K562 (cell line): ENCODE results near the gene MDP1. TPM values are rescaled to one million over a fixed set of nuclear protein-coding genes. Genes with fewer than 3 reads are reported as not detected.
A peak's percentile ranks its signal among the peaks of the same experiment; 100 is the strongest.

ENCODE experiments used
- BRF2 ChIP-seq: IDR thresholded peaks from 3 replicates; pipeline ENCODE4 v1.6.1; 2011; ENCODE audit warnings: borderline replicate concordance, mild to moderate bottlenecking; ENCODE audit not compliant: insufficient read length, insufficient read depth
- CC2D1A ChIP-seq: fragments of 450-650 bp; IDR thresholded peaks from 2 replicates; pipeline ENCODE4 v1.6.1; 2017; ENCODE audit warnings: mild to moderate bottlenecking
- ETV6 ChIP-seq, 3 experiments: fragments of 150-350 bp in 1 of 3; sonication (generic) in 1 of 3; formaldehyde crosslinking in 1 of 3; IDR thresholded peaks; 2 replicates each; pipeline versions ENCODE4 v1.6.1 to v1.8.0; 2014 to 2022; ENCODE audit warnings: borderline replicate concordance in 2 of 3, low read depth in 2 of 3, antibody characterized with exemption in 1 of 3, low read length in 1 of 3, mild to moderate bottlenecking in 1 of 3, missing genetic modification reagents in 1 of 3
- HDAC2 ChIP-seq: fragments of 450-650 bp; IDR thresholded peaks from 2 replicates; pipeline ENCODE4 v1.6.1; 2016; ENCODE audit warnings: mild to moderate bottlenecking
- HDAC8 ChIP-seq: fragments of 450-650 bp; IDR thresholded peaks from 2 replicates; pipeline ENCODE4 v1.6.1; 2016; ENCODE audit warnings: mild to moderate bottlenecking, missing genetic modification characterization, moderate library complexity, missing compliant biosample characterization
- HSF4 ChIP-seq: fragments of 250-450 bp; sonication (Bioruptor Pico); IDR thresholded peaks from 2 replicates; pipeline ENCODE4 v2.1.2; 2022; ENCODE audit warnings: mild to moderate bottlenecking, moderate library complexity, borderline replicate concordance
- KLF6 ChIP-seq: fragments of 250-450 bp; sonication (Bioruptor Pico); IDR thresholded peaks from 2 replicates; pipeline ENCODE4 v1.4.0; 2020; ENCODE audit warnings: mild to moderate bottlenecking, moderate library complexity, borderline replicate concordance
- MAX ChIP-seq: sonication (generic); formaldehyde crosslinking; IDR thresholded peaks from 2 replicates; pipeline ENCODE4 v1.9.0; 2022; ENCODE audit warnings: mild to moderate bottlenecking, missing genetic modification reagents
- NCOA6 ChIP-seq: fragments of 450-650 bp; IDR thresholded peaks from 2 replicates; pipeline ENCODE4 v1.6.1; 2017; ENCODE audit warnings: mild to moderate bottlenecking
- PHF21A ChIP-seq: fragments of 450-650 bp; IDR thresholded peaks from 2 replicates; pipeline ENCODE4 v1.6.1; 2017; ENCODE audit warnings: low read depth, borderline replicate concordance
- POLR2AphosphoS2 ChIP-seq: IDR thresholded peaks from 2 replicates; pipeline ENCODE4 v1.6.1; 2012; ENCODE audit warnings: low read length, improper control_type of control experiment
- SIX5 ChIP-seq, 2 experiments: IDR thresholded peaks; 2 replicates each; pipeline ENCODE4 v1.6.1; 2011; ENCODE audit warnings: low read length in 2 of 2, borderline replicate concordance in 1 of 2, low read depth in 1 of 2, mild to moderate bottlenecking in 1 of 2, moderate library complexity in 1 of 2; ENCODE audit not compliant: insufficient read depth in 1 of 2
- TSC22D4 ChIP-seq: fragments of 450-650 bp; IDR thresholded peaks from 2 replicates; pipeline ENCODE4 v1.6.1; 2016; ENCODE audit warnings: missing genetic modification characterization, missing biosample characterization, control low read depth
- ZBTB26 ChIP-seq: fragments of 450-650 bp; formaldehyde crosslinking; IDR thresholded peaks from 2 replicates; pipeline ENCODE4 v1.4.0; 2022; ENCODE audit warnings: missing genetic modification characterization
- ZBTB7A ChIP-seq: IDR thresholded peaks from 2 replicates; pipeline ENCODE4 v1.6.1; 2011; ENCODE audit warnings: low read depth, mild to moderate bottlenecking, low read length, moderate library complexity, borderline replicate concordance; ENCODE audit not compliant: control insufficient read depth
- ZNF324 ChIP-seq: fragments of 250-450 bp; sonication (Bioruptor Pico); IDR thresholded peaks from 2 replicates; pipeline ENCODE4 v1.4.0; 2020; ENCODE audit warnings: mild to moderate bottlenecking
- ZNF347 ChIP-seq: fragments of 450-650 bp; formaldehyde crosslinking; IDR thresholded peaks from 2 replicates; pipeline ENCODE4 v1.4.0; 2020; ENCODE audit warnings: low read depth, mild to moderate bottlenecking, moderate library complexity
- ZNF398 ChIP-seq: fragments of 250-450 bp; sonication (Bioruptor Pico); IDR thresholded peaks from 2 replicates; pipeline ENCODE4 v1.8.0; 2021; ENCODE audit warnings: moderate library complexity, mild to moderate bottlenecking, inconsistent platforms
- ZNF507 ChIP-seq: conservative IDR thresholded peaks from 2 replicates; pipeline ENCODE4 v1.6.1; 2017; ENCODE audit warnings: missing genetic modification characterization, missing compliant biosample characterization
- ZNF740 ChIP-seq, 3 experiments: fragments of 200-800 bp in 1 of 3; sonication (Bioruptor generic) in 1 of 3; sonication (generic) in 1 of 3; formaldehyde crosslinking in 1 of 3; IDR thresholded peaks; 2 replicates each; pipeline versions ENCODE4 v1.6.1 to v1.8.0; 2016 to 2022; ENCODE audit warnings: mild to moderate bottlenecking in 2 of 3, missing compliant biosample characterization in 2 of 3, missing genetic modification characterization in 2 of 3, missing genetic modification reagents in 1 of 3
- polyA plus RNA-seq, 8 experiments: library from polyadenylated mRNA; depleted of rRNA in 4 of 8; stranded (reverse) in 5 of 8; unstranded in 3 of 8; fragments of >200 nt; fragmentation: Nextera tagmentation in 2 of 8; fragmentation: Illumina TruSeq in 1 of 8; extraction: Ambion mirVana in 2 of 8; extraction: Trizol in 1 of 8; gene quantifications; 2 replicates each; pipeline versions ENCODE4 v1.2.1 to v1.2.3, GENCODE V29; 2011 to 2014; ENCODE audit warnings: inconsistent platforms in 1 of 8, missing spikeins in 1 of 8
- total RNA-seq, 7 experiments: library from RNA; depleted of rRNA in 6 of 7; stranded (reverse); fragments of >200 nt in 6 of 7; fragmentation: Illumina TruSeq in 2 of 7; extraction: Trizol in 2 of 7; gene quantifications; 2 replicates each; pipeline versions ENCODE4 v1.2.1 to v1.2.3, GENCODE V29; 2011 to 2021; ENCODE audit warnings: low replicate concordance in 1 of 7

Gene MDP1
- total and polyA plus RNA-seq, 9 of the 15 experiments (the other 6 are each of a cell fraction or from before 2014, with no cell fraction given) = 2.7 to 29.6 (median 11.0) TPM

GRCh38 chr14:24195186-24196070 is 20.4 kb downstream of the MDP1 start, which contains the start of gene TM9SF1 (continued):
- no peak for TF ChIP-seq PHF21A
- no peak for TF ChIP-seq HSF4
- no peak for TF ChIP-seq HDAC8 (tag)
- TF ChIP-seq ZBTB26 (CRISPR knock-in tag) = 0 out of 2 replicates have a peak, but pooled peaks have one; percentile 8
- TF ChIP-seq MAX (CRISPR knock-in tag) = peak; percentile 97
- no peak for TF ChIP-seq TSC22D4 (tag)
- no peak for TF ChIP-seq ZNF507 (tag)
- no peak for TF ChIP-seq BRF2
- no peak for TF ChIP-seq ZNF347 (CRISPR knock-in tag)
- no peak for TF ChIP-seq ZBTB7A
- TF ChIP-seq ZNF324 = no peak
- TF ChIP-seq SIX5 (IDR thresholded peaks at IDR 0.05; ENCODE audit: borderline replicate concordance in 1 of 2, insufficient read depth in 1 of 2, low read depth in 1 of 2, low read length in 2 of 2) = peak; percentile 34 to 41; a peak in 3 of 4 replicates
- TF ChIP-seq HDAC2 = no peak
- peak; percentile 35; the same call in 1 of the 2 replicates for TF ChIP-seq NCOA6
- TF ChIP-seq ZNF398 (CRISPR knock-in tag) = no peak
- no peak for TF ChIP-seq ETV6 (IDR thresholded peaks at IDR 0.05; ENCODE audit: borderline replicate concordance in 1 of 2, low read depth in 2 of 2, low read length in 1 of 2)
- no peak for TF ChIP-seq ETV6 (CRISPR knock-in tag; IDR thresholded peaks at IDR 0.05; ENCODE audit: borderline replicate concordance)
- TF ChIP-seq ZNF740 (CRISPR knock-in tag; IDR thresholded peaks at IDR 0.05) = no peak
- TF ChIP-seq ZNF740 (tag; IDR thresholded peaks at IDR 0.05) = no peak
- TF ChIP-seq POLR2AphosphoS2 = no peak
- TF ChIP-seq KLF6 = 0 out of 2 replicates have a peak, but pooled peaks have one; percentile 47
- no peak for TF ChIP-seq CC2D1A
